Muscle of leg (tissue), 11 donors: ENCODE data around the gene TCF23. TPM values are rescaled to one million over a fixed set of nuclear protein-coding genes. Genes with fewer than 3 reads are reported as not detected.

Experiments used
- DNase-seq: peaks from one replicate; pipeline ENCODE4 v3.0.0; 2013
- H3K27ac ChIP-seq: one replicate; pipeline ENCODE4 v1.5.1; 2013; ENCODE audit warnings: mild to moderate bottlenecking, low read length, control low read depth
- H3K27me3 ChIP-seq: one replicate; pipeline ENCODE4 v1.6.1; 2013; ENCODE audit warnings: low read length; ENCODE audit not compliant: control insufficient read depth, insufficient read depth
- H3K36me3 ChIP-seq: one replicate; pipeline ENCODE4 v1.6.1; 2013; ENCODE audit warnings: low read length; ENCODE audit not compliant: control insufficient read depth, insufficient read depth
- H3K4me1 ChIP-seq: one replicate; pipeline ENCODE4 v1.6.1; 2013; ENCODE audit warnings: low read length; ENCODE audit not compliant: control insufficient read depth, insufficient read depth
- H3K4me3 ChIP-seq: one replicate; pipeline ENCODE4 v1.5.1; 2013; ENCODE audit warnings: low read length, control low read depth
- H3K9me3 ChIP-seq: replicated peaks from 2 replicates; pipeline ENCODE4 v1.6.1; 2013; ENCODE audit warnings: low read depth, low read length; ENCODE audit not compliant: control insufficient read depth
- WGBS: methylation state at CpG from one replicate; pipeline ENCODE4 v1.1.5; 2013; ENCODE audit warnings: missing lambda C conversion rate; ENCODE audit not compliant: insufficient coverage; 5-methylcytosine and 5-hydroxymethylcytosine counted together
- polyA plus RNA-seq, 8 donors: library from polyadenylated mRNA; unstranded; fragments of 120-200 nt; gene quantifications; one replicate each; pipeline versions ENCODE4 v1.2.1 to v1.2.3, GENCODE V29; 2013; ENCODE audit warnings: inconsistent platforms in 1 of 8, low replicate concordance in 1 of 8; ENCODE audit not compliant: insufficient read length in 8 of 8, insufficient read depth in 1 of 8
- total RNA-seq: library from RNA; stranded (reverse); fragments of 120-200 nt; gene quantifications from one replicate; pipeline ENCODE4 v1.2.4, GENCODE V29; 2013

Gene TCF23
- total and polyA plus RNA-seq, 9 donors, result 0.09 to 0.39 (median 0.31) TPM

GRCh38 chr2:27152796-27153464 lies 4.1 kb downstream of the TCF23 start:
- H3K4me3 ChIP-seq, result no peak overlapping the region
- peaks cover 4% of the 10 kb centered on the region for H3K4me1 ChIP-seq
- DNase-seq, result no peak
- no peaks in the 10 kb centered on the region for H3K9me3 ChIP-seq
- WGBS, result 50% methylated on average over 1 of the region's 2 CpGs
- H3K36me3 ChIP-seq, result no peaks in the 10 kb centered on the region
- H3K27me3 ChIP-seq, result peaks cover 3% of the 10 kb centered on the region
- no peak overlapping the region for H3K27ac ChIP-seq

- WGBS, result 24% methylated on average over 6 of the region's 6 CpGs
- H3K4me1 ChIP-seq, result peaks cover 4% of the 10 kb centered on the region
- H3K9me3 ChIP-seq, result no peaks in the 10 kb centered on the region
- peaks cover 3% of the 10 kb centered on the region for H3K27me3 ChIP-seq
- H3K4me3 ChIP-seq, result no peak overlapping the region
- no peak for DNase-seq
- no peak overlapping the region for H3K27ac ChIP-seq
- H3K36me3 ChIP-seq, result no peaks in the 10 kb centered on the region
These were observed 5.7 kb downstream of the TCF23 start for GRCh38 chr2:27154488-27154887.

- WGBS, result 77% methylated on average over 6 of the region's 9 CpGs
- H3K4me1 ChIP-seq, result peaks cover 4% of the 10 kb centered on the region
- H3K27ac ChIP-seq, result no peak overlapping the region
- DNase-seq, result no peak
- no peaks in the 10 kb centered on the region for H3K9me3 ChIP-seq
- H3K27me3 ChIP-seq, result peaks cover 3% of the 10 kb centered on the region
- H3K36me3 ChIP-seq, result no peaks in the 10 kb centered on the region
- no peak overlapping the region for H3K4me3 ChIP-seq
These were observed 6.3 kb downstream of the TCF23 start for GRCh38 chr2:27155069-27155520.

- no peak for DNase-seq
- 64% methylated on average over 6 of the region's 6 CpGs for WGBS
- H3K4me3 ChIP-seq, result no peak overlapping the region
These were observed 9.7 kb downstream of the TCF23 start for GRCh38 chr2:27158468-27158867.

GRCh38 chr2:27159271-27159670 lies 10.5 kb downstream of the TCF23 start:
- no peaks in the 10 kb centered on the region for H3K27me3 ChIP-seq
- no peak overlapping the region for H3K27ac ChIP-seq
- H3K9me3 ChIP-seq, result no peaks in the 10 kb centered on the region
- no peaks in the 10 kb centered on the region for H3K36me3 ChIP-seq
- no peak overlapping the region for H3K4me3 ChIP-seq
- no peak for DNase-seq
- peaks cover 3% of the 10 kb centered on the region for H3K4me1 ChIP-seq
- 68% methylated on average over 6 of the region's 6 CpGs for WGBS

More at GRCh38 chr2:27158468-27158867, 9.7 kb downstream of the TCF23 start:
- Histone ChIP-seq H3K9me3 (no peaks in the 10 kb centered on the region), H3K4me1 (peaks cover 4% of the 10 kb centered on the region), H3K27me3 (no peaks in the 10 kb centered on the region), H3K27ac (no peak overlapping the region), H3K36me3 (no peaks in the 10 kb centered on the region)

GRCh38 chr2:27160191-27160590 lies 11.4 kb downstream of the TCF23 start:
- H3K4me3 ChIP-seq, result no peak overlapping the region
- H3K36me3 ChIP-seq, result no peaks in the 10 kb centered on the region
- H3K4me1 ChIP-seq, result no peaks in the 10 kb centered on the region
- no peak for DNase-seq
- no peak overlapping the region for H3K27ac ChIP-seq
- H3K27me3 ChIP-seq, result no peaks in the 10 kb centered on the region
- no peaks in the 10 kb centered on the region for H3K9me3 ChIP-seq
- 69% methylated on average over 2 of the region's 9 CpGs for WGBS

- no peak for DNase-seq
- H3K4me3 ChIP-seq, result no peak overlapping the region
- no peak overlapping the region for H3K27ac ChIP-seq
- H3K9me3 ChIP-seq, result no peaks in the 10 kb centered on the region
- no peaks in the 10 kb centered on the region for H3K36me3 ChIP-seq
- no peaks in the 10 kb centered on the region for H3K27me3 ChIP-seq
- WGBS, result 72% methylated on average over 9 of the region's 15 CpGs
- no peaks in the 10 kb centered on the region for H3K4me1 ChIP-seq
These were observed 13.6 kb downstream of the TCF23 start for GRCh38 chr2:27162151-27163121.

- H3K27me3 ChIP-seq, result peaks cover 5% of the 10 kb centered on the region
- DNase-seq, result no peak
- H3K9me3 ChIP-seq, result no peaks in the 10 kb centered on the region
- no peak overlapping the region for H3K4me3 ChIP-seq
- H3K36me3 ChIP-seq, result no peaks in the 10 kb centered on the region
- H3K4me1 ChIP-seq, result no peaks in the 10 kb centered on the region
- no peak overlapping the region for H3K27ac ChIP-seq
- 80% methylated on average over 7 of the region's 8 CpGs for WGBS
These were observed 16.4 kb downstream of the TCF23 start for GRCh38 chr2:27164960-27165763.

GRCh38 chr2:27170581-27171337 lies 22.0 kb downstream of the TCF23 start:
- H3K27ac ChIP-seq, result no peak overlapping the region
- WGBS, result no CpG with 5 or more reads among the region's 6 CpGs
- no peak for DNase-seq
- H3K4me3 ChIP-seq, result no peak overlapping the region
- no peaks in the 10 kb centered on the region for H3K4me1 ChIP-seq
- no peaks in the 10 kb centered on the region for H3K36me3 ChIP-seq
- no peaks in the 10 kb centered on the region for H3K9me3 ChIP-seq
- H3K27me3 ChIP-seq, result peaks cover 30% of the 10 kb centered on the region
